HCT116 (cell line): ENCODE results near the gene RETSAT. TPM values are rescaled to one million over a fixed set of nuclear protein-coding genes. Genes with fewer than 3 reads are reported as not detected.

ENCODE experiments used
- ATAC-seq: fragments of 200-7000 bp; cut with Tn5 transposase; 2 replicates; pipeline ENCODE4 v1.9.1; 2020; ENCODE audit warnings: mild to moderate bottlenecking, moderate library complexity
- Bru-seq: library from RNA; stranded (reverse); fragments of 400-500 nt; gene quantifications from one replicate; lab custom pipeline; 2021; lab: Mats Ljungman, UMichigan
- BruChase-seq, 2 experiments: library from RNA; stranded (reverse); fragments of 400-500 nt; gene quantifications; one replicate each; lab custom pipeline; 2021; lab: Mats Ljungman, UMichigan
- BruUV-seq: library from RNA; stranded (reverse); fragments of 400-500 nt; replicated peaks from 2 replicates; lab custom pipeline; 2021; lab: Mats Ljungman, UMichigan
- CTCF ChIA-PET: fragments of 300-600 bp; sonication (Branson Sonifier 250); formaldehyde crosslinking; loops from one replicate; lab custom pipeline; 2021; ENCODE audit warnings: antibody characterized with exemption; lab: Charles Lee
- POLR2A ChIA-PET: fragments of 300-600, 350-600 bp; sonication (Branson Sonifier 250); formaldehyde crosslinking; loops from one replicate; lab custom pipeline; 2021; ENCODE audit warnings: antibody characterized with exemption; lab: Charles Lee
- RAD21 ChIA-PET, 2 experiments: fragments of 300-600 bp; sonication (Branson Sonifier 250); formaldehyde crosslinking; loops; one replicate each; lab custom pipeline; 2023; ENCODE audit warnings: low total read pairs in 2 of 2; ENCODE audit not compliant: uncharacterized antibody in 2 of 2, unreplicated experiment in 2 of 2, low non-redundant PET in 1 of 2; lab: Charles Lee
- DNase-seq: peaks from one replicate; pipeline ENCODE4 v3.0.0-alpha.2; 2010; ENCODE audit warnings: low read depth, low spot score
- H2AFZ ChIP-seq: fragments of 200-600 bp; shearing (Covaris generic), sonication (generic); 2 replicates; pipeline ENCODE4 v1.6.1; 2017; ENCODE audit warnings: low read depth, mixed run types, mixed read lengths, antibody characterized with exemption, low read length; ENCODE audit not compliant: poor library complexity, severe bottlenecking
- H3K27ac ChIP-seq: 2 replicates; pipeline ENCODE4 v1.5.1; 2012; ENCODE audit warnings: low read depth, low read length
- H3K27me3 ChIP-seq: fragments of 200-600 bp; sonication (generic); 2 replicates; pipeline ENCODE4 v1.6.1; 2016; ENCODE audit warnings: mixed run types, low read length, mixed read lengths; ENCODE audit not compliant: insufficient read depth
- H3K36me3 ChIP-seq, 2 experiments: fragments of 200-500 bp in 1 of 2; fragments of 200-600 bp in 1 of 2; sonication (Bioruptor generic) in 1 of 2; sonication (generic) in 1 of 2; 2 replicates each; pipeline versions ENCODE4 v1.5.1 to v1.6.1; 2014 to 2016; ENCODE audit warnings: low read length in 2 of 2, inconsistent platforms in 1 of 2, mixed read lengths in 1 of 2, mixed run types in 1 of 2; ENCODE audit not compliant: insufficient read depth in 2 of 2, control insufficient read depth in 1 of 2
- H3K4me1 ChIP-seq, 2 experiments: fragments of 200-600 bp in 1 of 2; sonication (generic) in 1 of 2; 2 replicates each; pipeline versions ENCODE4 v1.5.1 to v1.6.1; 2012 to 2017; ENCODE audit warnings: low read length in 2 of 2, inconsistent platforms in 1 of 2, mild to moderate bottlenecking in 1 of 2, mixed read lengths in 1 of 2, mixed run types in 1 of 2, moderate library complexity in 1 of 2; ENCODE audit not compliant: insufficient read depth in 2 of 2, control insufficient read depth in 1 of 2
- H3K4me2 ChIP-seq: fragments of 200-600 bp; sonication (generic); 2 replicates; pipeline ENCODE4 v1.6.1; 2017; ENCODE audit warnings: mixed run types, low read length, mixed read lengths
- H3K4me3 ChIP-seq, 2 experiments: fragments of 200-600 bp in 1 of 2; sonication (generic) in 1 of 2; replicated peaks in 1 of 2; 2 replicates each; pipeline ENCODE4 v1.5.1; 2011 to 2016; ENCODE audit warnings: low read length in 2 of 2, control low read depth in 1 of 2, low read depth in 1 of 2, mild to moderate bottlenecking in 1 of 2, mixed read lengths in 1 of 2, mixed run types in 1 of 2
- H3K79me2 ChIP-seq: fragments of 200-600 bp; sonication (generic); 2 replicates; pipeline ENCODE4 v1.6.1; 2017; ENCODE audit warnings: mild to moderate bottlenecking, mixed run types, low read length, moderate library complexity, mixed read lengths; ENCODE audit not compliant: insufficient read depth
- H3K9ac ChIP-seq: fragments of 200-600 bp; sonication (generic); 2 replicates; pipeline ENCODE4 v1.6.1; 2016; ENCODE audit warnings: low read length, mixed read lengths
- H3K9me2 ChIP-seq: fragments of 200-600 bp; sonication (generic), shearing (Covaris generic); 2 replicates; pipeline ENCODE4 v1.6.1; 2017; ENCODE audit warnings: mixed run types, mild to moderate bottlenecking, moderate library complexity; ENCODE audit not compliant: insufficient read depth
- H3K9me3 ChIP-seq, 2 experiments: fragments of 200-500 bp in 1 of 2; fragments of 200-600 bp in 1 of 2; sonication (Bioruptor generic) in 1 of 2; sonication (generic) in 1 of 2; 2 replicates each; pipeline ENCODE4 v1.6.1; 2014 to 2017; ENCODE audit warnings: low read length in 2 of 2, mixed read lengths in 2 of 2, inconsistent platforms in 1 of 2, low read depth in 1 of 2, mild to moderate bottlenecking in 1 of 2, mixed run types in 1 of 2, moderate library complexity in 1 of 2; ENCODE audit not compliant: control insufficient read depth in 1 of 2, insufficient read depth in 1 of 2
- H4K20me1 ChIP-seq: fragments of 200-600 bp; sonication (generic), shearing (Covaris generic); 2 replicates; pipeline ENCODE4 v1.6.1; 2017; ENCODE audit warnings: mixed run types, mild to moderate bottlenecking, moderate library complexity; ENCODE audit not compliant: insufficient read depth
- CBX3 ChIP-seq: IDR thresholded peaks from 2 replicates; pipeline ENCODE4 v1.6.1; 2012; ENCODE audit warnings: low read depth
- CEBPB ChIP-seq: IDR thresholded peaks from 2 replicates; pipeline ENCODE4 v1.6.1; 2012; ENCODE audit warnings: low read depth
- EGR1 ChIP-seq: IDR thresholded peaks from 2 replicates; pipeline ENCODE4 v1.6.1; 2012; ENCODE audit warnings: low read depth
- EZH2 ChIP-seq: fragments of 200-600 bp; sonication (generic); IDR thresholded peaks from 2 replicates; pipeline ENCODE4 v1.6.1; 2017; ENCODE audit warnings: antibody characterized with exemption, mixed run types
- EZH2phosphoT487 ChIP-seq: fragments of 200-600 bp; IDR thresholded peaks from 2 replicates; pipeline ENCODE4 v1.6.1; 2018; ENCODE audit warnings: antibody characterized with exemption, borderline replicate concordance
- FOSL1 ChIP-seq: IDR thresholded peaks from 2 replicates; pipeline ENCODE4 v1.6.1; 2012; ENCODE audit warnings: low read depth
- JUND ChIP-seq: IDR thresholded peaks from 2 replicates; pipeline ENCODE4 v1.6.1; 2012
- POLR2AphosphoS5 ChIP-seq: IDR thresholded peaks from 2 replicates; pipeline ENCODE4 v1.6.1; 2011; ENCODE audit warnings: mild to moderate bottlenecking, low read depth, low read length, moderate library complexity
- RAD21 ChIP-seq: IDR thresholded peaks from 2 replicates; pipeline ENCODE4 v1.6.1; 2012; ENCODE audit warnings: low read depth, mild to moderate bottlenecking
- SP1 ChIP-seq: IDR thresholded peaks from 2 replicates; pipeline ENCODE4 v1.6.1; 2012; ENCODE audit warnings: low read depth
- SRF ChIP-seq: IDR thresholded peaks from 2 replicates; pipeline ENCODE4 v1.6.1; 2012; ENCODE audit warnings: low read depth
- TCF7L2 ChIP-seq: IDR thresholded peaks from 2 replicates; pipeline ENCODE4 v1.7.0; 2011; ENCODE audit warnings: borderline replicate concordance, inconsistent platforms; ENCODE audit not compliant: insufficient read depth, insufficient read length; ENCODE audit errors: extremely low read depth
- YY1 ChIP-seq: IDR thresholded peaks from 2 replicates; pipeline ENCODE4 v1.6.1; 2011; ENCODE audit warnings: low read length, low read depth, moderate library complexity, mild to moderate bottlenecking; ENCODE audit not compliant: insufficient replicate concordance; ENCODE audit errors: extremely low read depth
- ZNF274 ChIP-seq: fragments of 200-500 bp; sonication (Bioruptor generic); IDR thresholded peaks from 2 replicates; pipeline ENCODE4 v1.6.1; 2014; ENCODE audit warnings: mild to moderate bottlenecking, low read depth, low read length, inconsistent platforms
- intact Hi-C: fragments of 100-400 bp; cut with micrococcal nuclease; formaldehyde crosslinking; loops from 2 replicates; pipeline ENCODE4 v1.10.0; 2022
- long read RNA-seq: library from polyadenylated mRNA; unstranded; transcript quantifications from one replicate; pipeline ENCODE4 v2.0.0, GENCODE V29; 2021; ENCODE audit not compliant: unreplicated experiment
- polyA plus RNA-seq: library from polyadenylated mRNA; unstranded; fragments of >200 nt; gene quantifications from 2 replicates; pipeline ENCODE4 v1.2.1, GENCODE V29; 2012; ENCODE audit warnings: missing spikeins
- total RNA-seq: library from RNA; stranded (reverse); gene quantifications from one replicate; pipeline ENCODE4 v1.2.1, GENCODE V29; 2021; ENCODE audit not compliant: unreplicated experiment
- TF ChIP-seq, protein P1 (sequence below): IDR thresholded peaks from 2 replicates; pipeline ENCODE4 v1.6.1; 2011; ENCODE audit warnings: mild to moderate bottlenecking, low read length, moderate library complexity; ENCODE audit not compliant: insufficient replicate concordance; ENCODE audit errors: extremely low read depth
- TF ChIP-seq, protein P2 (sequence below), 3 experiments: fragments of 200-600 bp in 1 of 3; sonication (generic) in 1 of 3; IDR thresholded peaks in 2 of 3; conservative IDR thresholded peaks in 1 of 3; 2 replicates each; pipeline ENCODE4 v1.5.1; 2012 to 2017; ENCODE audit warnings: low read depth in 2 of 3, low read length in 2 of 3, antibody characterized with exemption in 1 of 3, borderline replicate concordance in 1 of 3, control low read depth in 1 of 3, mild to moderate bottlenecking in 1 of 3, mixed read lengths in 1 of 3, mixed run types in 1 of 3, moderate library complexity in 1 of 3; ENCODE audit not compliant: insufficient read depth in 1 of 3

The RETSAT gene
- total RNA-seq (59.7 TPM), Bru-seq, nascent RNA (percentile 81 among the genes with signal in this experiment), BruChase-seq, experiment 1, labeled RNA remaining after a 6-hour chase (percentile 96 among the genes with signal in this experiment), BruChase-seq, experiment 2, labeled RNA remaining after a 2-hour chase (percentile 91 among the genes with signal in this experiment)
- polyA plus RNA-seq, result 58.9 and 62.2 TPM in 2 replicates
- long read RNA-seq, transcript RETSAT-201 (11 exons, 3,100 nt), result major isoform, 14 of 47 reads
- long read RNA-seq, partial matches to known transcripts, result 11 of 47 reads
- long read RNA-seq, other reads (novel, unspliced or antisense), result 22 of 47 reads

DNA sequence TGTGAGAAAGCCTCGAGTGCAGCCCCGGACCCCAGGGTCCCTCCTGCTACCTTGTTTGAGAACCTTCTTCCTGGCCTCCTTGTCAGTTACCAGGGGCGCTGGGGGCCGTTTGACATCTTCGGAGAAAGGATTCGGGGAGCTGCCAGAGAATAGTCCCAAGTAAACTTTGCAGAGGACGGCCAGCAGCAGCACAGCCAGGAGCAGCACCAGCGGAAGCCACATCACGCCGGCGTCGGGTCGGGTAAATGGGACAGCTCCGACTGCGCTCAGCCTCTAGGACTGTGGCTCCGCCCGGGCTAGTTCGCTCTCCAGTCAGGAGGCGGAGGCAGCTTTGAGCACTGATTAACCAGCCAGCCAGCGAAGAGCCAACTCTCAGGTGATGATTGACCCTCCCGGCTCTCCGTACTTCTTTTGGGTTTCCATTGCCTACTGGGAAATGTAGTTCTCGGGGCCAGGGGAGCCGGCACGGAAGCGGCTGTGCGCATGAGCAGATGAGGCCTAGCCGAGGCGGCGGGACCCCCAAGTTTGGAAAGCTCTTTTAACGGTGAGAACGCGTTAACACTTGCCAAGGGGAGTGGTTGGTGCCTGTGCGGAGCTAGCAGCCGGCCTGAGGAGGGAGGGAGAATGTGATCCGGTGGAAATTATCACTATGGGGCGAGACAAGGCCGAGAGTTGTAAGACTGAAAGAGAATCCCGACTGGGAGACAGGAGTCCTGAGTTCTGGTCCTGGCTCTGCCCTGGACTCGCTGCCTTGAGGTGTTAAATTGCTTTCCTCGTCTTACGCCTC lies at the start of gene RETSAT, which contains the start of gene ELMOD3:
Gene RETSAT, minus strand, starts transcription at position 243 of the 787 bp plus-strand sequence. Its CDS starts 21 bp downstream, at position 222.
Gene ELMOD3, plus strand, starts transcription at position 484 of the 787 bp plus-strand sequence. CDS start 2,430 bp downstream, outside the sequence.
- BruUV-seq, result no TSS peak
- Histone ChIP-seq H4K20me1 (no peaks in the 10 kb centered on the region), H3K27me3 (no peaks in the 10 kb centered on the region), H2AFZ (peak within 1 kb of the TSS; percentile 85), H3K4me3 (peak within 1 kb of the TSS; percentile 86 to 95), H3K4me2 (peak within 1 kb of the TSS; percentile 95), H3K36me3 (peaks cover 14 to 28% of the 10 kb centered on the region in 2 experiments; a peak in 3 of 4 replicates), H3K4me1 (peaks cover 9 to 14% of the 10 kb centered on the region in 2 experiments; a peak in 3 of 4 replicates), H3K79me2 (peaks cover 31% of the 10 kb centered on the region), H3K9ac (peak within 1 kb of the TSS; percentile 83), H3K27ac (peak within 1 kb of the TSS; percentile 75), H3K9me2 (no peaks in the 10 kb centered on the region), H3K9me3 (no peaks in the 10 kb centered on the region)
- intact Hi-C loops, result loop anchor here (5.0 kb wide), 1 partner anchor 258 kb away; the partner anchor contains the start of gene C2orf68
- RAD21 ChIA-PET, result interaction anchor here in 1 of 2 experiments (1.0 kb wide), 1 partner anchor 198 kb away, joined by 3 read pairs; no protein-coding TSS in a partner anchor
- peak; percentile 99 for DNase-seq
- peak; percentile 97 for ATAC-seq
- CTCF ChIA-PET, result interaction anchor here (0.8 to 1.4 kb wide), 2 partner anchors 67 to 198 kb away, joined by 4 read pairs; no protein-coding TSS in a partner anchor
- POLR2A ChIA-PET, result interaction anchor here (0.6 to 1.7 kb wide), 15 partner anchors 8 to 435 kb away, joined by 3 to 14 read pairs (median 3); partner anchors contain the start of genes C2orf68, MAT2A, RNF181 and SH2D6
- TF ChIP-seq YY1 (peak; percentile 60), RAD21 (no peak), FOSL1 (no peak), EGR1 (no peak), JUND (no peak), POLR2AphosphoS5 (peak; percentile 100), ZNF274 (no peak), EZH2 (no peak), CBX3 (no peak), CEBPB (no peak), EZH2phosphoT487 (no peak), TCF7L2 (peak; percentile 27), SP1 (peak; percentile 89; the same call in 1 of the 2 replicates), SRF (no peak; the same call in 1 of the 2 replicates)
- TF ChIP-seq, protein P1, sequence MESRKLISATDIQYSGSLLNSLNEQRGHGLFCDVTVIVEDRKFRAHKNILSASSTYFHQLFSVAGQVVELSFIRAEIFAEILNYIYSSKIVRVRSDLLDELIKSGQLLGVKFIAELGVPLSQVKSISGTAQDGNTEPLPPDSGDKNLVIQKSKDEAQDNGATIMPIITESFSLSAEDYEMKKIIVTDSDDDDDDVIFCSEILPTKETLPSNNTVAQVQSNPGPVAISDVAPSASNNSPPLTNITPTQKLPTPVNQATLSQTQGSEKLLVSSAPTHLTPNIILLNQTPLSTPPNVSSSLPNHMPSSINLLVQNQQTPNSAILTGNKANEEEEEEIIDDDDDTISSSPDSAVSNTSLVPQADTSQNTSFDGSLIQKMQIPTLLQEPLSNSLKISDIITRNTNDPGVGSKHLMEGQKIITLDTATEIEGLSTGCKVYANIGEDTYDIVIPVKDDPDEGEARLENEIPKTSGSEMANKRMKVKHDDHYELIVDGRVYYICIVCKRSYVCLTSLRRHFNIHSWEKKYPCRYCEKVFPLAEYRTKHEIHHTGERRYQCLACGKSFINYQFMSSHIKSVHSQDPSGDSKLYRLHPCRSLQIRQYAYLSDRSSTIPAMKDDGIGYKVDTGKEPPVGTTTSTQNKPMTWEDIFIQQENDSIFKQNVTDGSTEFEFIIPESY, result peak; percentile 78
- TF ChIP-seq, protein P2, sequence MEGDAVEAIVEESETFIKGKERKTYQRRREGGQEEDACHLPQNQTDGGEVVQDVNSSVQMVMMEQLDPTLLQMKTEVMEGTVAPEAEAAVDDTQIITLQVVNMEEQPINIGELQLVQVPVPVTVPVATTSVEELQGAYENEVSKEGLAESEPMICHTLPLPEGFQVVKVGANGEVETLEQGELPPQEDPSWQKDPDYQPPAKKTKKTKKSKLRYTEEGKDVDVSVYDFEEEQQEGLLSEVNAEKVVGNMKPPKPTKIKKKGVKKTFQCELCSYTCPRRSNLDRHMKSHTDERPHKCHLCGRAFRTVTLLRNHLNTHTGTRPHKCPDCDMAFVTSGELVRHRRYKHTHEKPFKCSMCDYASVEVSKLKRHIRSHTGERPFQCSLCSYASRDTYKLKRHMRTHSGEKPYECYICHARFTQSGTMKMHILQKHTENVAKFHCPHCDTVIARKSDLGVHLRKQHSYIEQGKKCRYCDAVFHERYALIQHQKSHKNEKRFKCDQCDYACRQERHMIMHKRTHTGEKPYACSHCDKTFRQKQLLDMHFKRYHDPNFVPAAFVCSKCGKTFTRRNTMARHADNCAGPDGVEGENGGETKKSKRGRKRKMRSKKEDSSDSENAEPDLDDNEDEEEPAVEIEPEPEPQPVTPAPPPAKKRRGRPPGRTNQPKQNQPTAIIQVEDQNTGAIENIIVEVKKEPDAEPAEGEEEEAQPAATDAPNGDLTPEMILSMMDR (IDR thresholded peaks at IDR 0.05 in 2 of 3, conservative IDR thresholded peaks at IDR 0.05 in 1 of 3; ENCODE audit: borderline replicate concordance in 1 of 3, insufficient read depth in 1 of 3, low read depth in 2 of 3, low read length in 2 of 3), result no peak
